ENCODE results near the gene APP. TPM values are rescaled to one million over a fixed set of nuclear protein-coding genes. Genes with fewer than 3 reads are reported as not detected.
"Not testable (repeated sequence)": the region's sequence is repeated elsewhere in the genome, so short reads cannot be mapped to it uniquely, and the experiment has no call there.

APP gene
- total RNA-seq, 1 donor from 2014 or later: 141 TPM

- Histone ChIP-seq H3K27ac (ENCODE audit: low read depth, low read length) (no peak overlapping the region), H3K9ac (ENCODE audit: low read depth in 1 of 3, low read length in 3 of 3) (no peak overlapping the region), H3K4me3 (ENCODE audit: low read length in 3 of 3) (no peak overlapping the region), H3K9me3 (ENCODE audit: control insufficient read depth in 3 of 3, low read length in 3 of 3) (no peaks in the 10 kb centered on the region), H3K36me3 (ENCODE audit: control insufficient read depth in 3 of 3, insufficient read depth in 3 of 3, low read length in 3 of 3) (no peaks in the 10 kb centered on the region), H3K4me1 (ENCODE audit: control insufficient read depth in 3 of 3, insufficient read depth in 3 of 3, low read length in 3 of 3) (no peaks in the 10 kb centered on the region), H3K27me3 (ENCODE audit: control insufficient read depth in 3 of 3, insufficient read depth in 3 of 3, low read length in 3 of 3) (no peaks in the 10 kb centered on the region)
Observed at GRCh38 chr21:26095131-26095530, 75.4 kb downstream of the APP start.

GRCh38 chr21:26093122-26093521 lies 77.4 kb downstream of the APP start:
- no peaks in the 10 kb centered on the region for H3K9me3 ChIP-seq (ENCODE audit: control insufficient read depth in 3 of 3, low read length in 3 of 3)
- H3K4me3 ChIP-seq (ENCODE audit: low read length in 3 of 3): no peak overlapping the region
- no peaks in the 10 kb centered on the region for H3K27me3 ChIP-seq (ENCODE audit: control insufficient read depth in 3 of 3, insufficient read depth in 3 of 3, low read length in 3 of 3)
- H3K27ac ChIP-seq (ENCODE audit: low read depth, low read length): no peak overlapping the region
- no peaks in the 10 kb centered on the region for H3K4me1 ChIP-seq (ENCODE audit: control insufficient read depth in 3 of 3, insufficient read depth in 3 of 3, low read length in 3 of 3)
- no peak overlapping the region for H3K9ac ChIP-seq (ENCODE audit: low read depth in 1 of 3, low read length in 3 of 3)
- no peaks in the 10 kb centered on the region for H3K36me3 ChIP-seq (ENCODE audit: control insufficient read depth in 3 of 3, insufficient read depth in 3 of 3, low read length in 3 of 3)

- no peaks in the 10 kb centered on the region for H3K36me3 ChIP-seq (ENCODE audit: control insufficient read depth in 3 of 3, insufficient read depth in 3 of 3, low read length in 3 of 3)
- H3K4me1 ChIP-seq (ENCODE audit: control insufficient read depth in 3 of 3, insufficient read depth in 3 of 3, low read length in 3 of 3): no peaks in the 10 kb centered on the region
- no peaks in the 10 kb centered on the region for H3K27me3 ChIP-seq (ENCODE audit: control insufficient read depth in 3 of 3, insufficient read depth in 3 of 3, low read length in 3 of 3)
- H3K4me3 ChIP-seq (ENCODE audit: low read length in 3 of 3): no peak overlapping the region
- H3K27ac ChIP-seq (ENCODE audit: low read depth, low read length): no peak overlapping the region
- no peak overlapping the region for H3K9ac ChIP-seq (ENCODE audit: low read depth in 1 of 3, low read length in 3 of 3)
- H3K9me3 ChIP-seq (ENCODE audit: control insufficient read depth in 3 of 3, low read length in 3 of 3): no peaks in the 10 kb centered on the region
Observed at GRCh38 chr21:26091480-26092018, 79.0 kb downstream of the APP start.

GRCh38 chr21:26089730-26090129 lies 80.8 kb downstream of the APP start:
- Histone ChIP-seq H3K4me1 (ENCODE audit: control insufficient read depth in 3 of 3, insufficient read depth in 3 of 3, low read length in 3 of 3) (no peaks in the 10 kb centered on the region), H3K36me3 (ENCODE audit: control insufficient read depth in 3 of 3, insufficient read depth in 3 of 3, low read length in 3 of 3) (no peaks in the 10 kb centered on the region), H3K9me3 (ENCODE audit: control insufficient read depth in 3 of 3, low read length in 3 of 3) (no peaks in the 10 kb centered on the region), H3K27me3 (ENCODE audit: control insufficient read depth in 3 of 3, insufficient read depth in 3 of 3, low read length in 3 of 3) (no peaks in the 10 kb centered on the region), H3K9ac (ENCODE audit: low read depth in 1 of 3, low read length in 3 of 3) (no peak overlapping the region), H3K4me3 (ENCODE audit: low read length in 3 of 3) (no peak overlapping the region), H3K27ac (ENCODE audit: low read depth, low read length) (no peak overlapping the region)

- Histone ChIP-seq H3K9me3 (ENCODE audit: control insufficient read depth in 3 of 3, low read length in 3 of 3) (no peaks in the 10 kb centered on the region), H3K27ac (ENCODE audit: low read depth, low read length) (no peak overlapping the region), H3K4me1 (ENCODE audit: control insufficient read depth in 3 of 3, insufficient read depth in 3 of 3, low read length in 3 of 3) (no peaks in the 10 kb centered on the region), H3K9ac (ENCODE audit: low read depth in 1 of 3, low read length in 3 of 3) (no peak overlapping the region), H3K4me3 (ENCODE audit: low read length in 3 of 3) (no peak overlapping the region), H3K36me3 (ENCODE audit: control insufficient read depth in 3 of 3, insufficient read depth in 3 of 3, low read length in 3 of 3) (no peaks in the 10 kb centered on the region), H3K27me3 (ENCODE audit: control insufficient read depth in 3 of 3, insufficient read depth in 3 of 3, low read length in 3 of 3) (no peaks in the 10 kb centered on the region)
Observed at GRCh38 chr21:26087223-26087918, 83.2 kb downstream of the APP start.

GRCh38 chr21:26085882-26086281 lies 84.7 kb downstream of the APP start:
- H3K4me3 ChIP-seq (ENCODE audit: low read length in 3 of 3): no peak overlapping the region
- no peak overlapping the region for H3K9ac ChIP-seq (ENCODE audit: low read depth in 1 of 3, low read length in 3 of 3)
- H3K9me3 ChIP-seq (ENCODE audit: control insufficient read depth in 3 of 3, low read length in 3 of 3): no peaks in the 10 kb centered on the region
- no peak overlapping the region for H3K27ac ChIP-seq (ENCODE audit: low read depth, low read length)
- no peaks in the 10 kb centered on the region for H3K36me3 ChIP-seq (ENCODE audit: control insufficient read depth in 3 of 3, insufficient read depth in 3 of 3, low read length in 3 of 3)
- H3K4me1 ChIP-seq (ENCODE audit: control insufficient read depth in 3 of 3, insufficient read depth in 3 of 3, low read length in 3 of 3): no peaks in the 10 kb centered on the region
- H3K27me3 ChIP-seq (ENCODE audit: control insufficient read depth in 3 of 3, insufficient read depth in 3 of 3, low read length in 3 of 3): no peaks in the 10 kb centered on the region

- H3K4me3 ChIP-seq (ENCODE audit: low read length in 3 of 3): no peak overlapping the region
- no peaks in the 10 kb centered on the region for H3K36me3 ChIP-seq (ENCODE audit: control insufficient read depth in 3 of 3, insufficient read depth in 3 of 3, low read length in 3 of 3)
- H3K9me3 ChIP-seq (ENCODE audit: control insufficient read depth in 3 of 3, low read length in 3 of 3): no peaks in the 10 kb centered on the region
- no peaks in the 10 kb centered on the region for H3K4me1 ChIP-seq (ENCODE audit: control insufficient read depth in 3 of 3, insufficient read depth in 3 of 3, low read length in 3 of 3)
- no peak overlapping the region for H3K9ac ChIP-seq (ENCODE audit: low read depth in 1 of 3, low read length in 3 of 3)
- no peaks in the 10 kb centered on the region for H3K27me3 ChIP-seq (ENCODE audit: control insufficient read depth in 3 of 3, insufficient read depth in 3 of 3, low read length in 3 of 3)
- no peak overlapping the region for H3K27ac ChIP-seq (ENCODE audit: low read depth, low read length)
Observed at GRCh38 chr21:26085127-26085526, 85.4 kb downstream of the APP start.

GRCh38 chr21:26082549-26082948 lies 88.0 kb downstream of the APP start:
- Histone ChIP-seq H3K4me3 (ENCODE audit: low read length in 3 of 3) (no peak overlapping the region), H3K27me3 (ENCODE audit: control insufficient read depth in 3 of 3, insufficient read depth in 3 of 3, low read length in 3 of 3) (no peaks in the 10 kb centered on the region), H3K4me1 (ENCODE audit: control insufficient read depth in 3 of 3, insufficient read depth in 3 of 3, low read length in 3 of 3) (no peaks in the 10 kb centered on the region), H3K9me3 (ENCODE audit: control insufficient read depth in 3 of 3, low read length in 3 of 3) (no peaks in the 10 kb centered on the region), H3K27ac (ENCODE audit: low read depth, low read length) (no peak overlapping the region), H3K9ac (ENCODE audit: low read depth in 1 of 3, low read length in 3 of 3) (no peak overlapping the region), H3K36me3 (ENCODE audit: control insufficient read depth in 3 of 3, insufficient read depth in 3 of 3, low read length in 3 of 3) (no peaks in the 10 kb centered on the region)

- H3K4me1 ChIP-seq (ENCODE audit: control insufficient read depth in 3 of 3, insufficient read depth in 3 of 3, low read length in 3 of 3); H3K9ac ChIP-seq (ENCODE audit: low read depth in 1 of 3, low read length in 3 of 3); H3K36me3 ChIP-seq (ENCODE audit: control insufficient read depth in 3 of 3, insufficient read depth in 3 of 3, low read length in 3 of 3); H3K9me3 ChIP-seq (ENCODE audit: control insufficient read depth in 3 of 3, low read length in 3 of 3); H3K27ac ChIP-seq (ENCODE audit: low read depth, low read length); H3K27me3 ChIP-seq (ENCODE audit: control insufficient read depth in 3 of 3, insufficient read depth in 3 of 3, low read length in 3 of 3); H3K4me3 ChIP-seq (ENCODE audit: low read length in 3 of 3): not testable (repeated sequence)
Observed at GRCh38 chr21:26081175-26081760, 89.3 kb downstream of the APP start.

GRCh38 chr21:26080211-26080610 lies 90.4 kb downstream of the APP start:
- H3K9ac ChIP-seq (ENCODE audit: low read depth in 1 of 3, low read length in 3 of 3): no peak overlapping the region
- no peaks in the 10 kb centered on the region for H3K27me3 ChIP-seq (ENCODE audit: control insufficient read depth in 3 of 3, insufficient read depth in 3 of 3, low read length in 3 of 3)
- no peaks in the 10 kb centered on the region for H3K36me3 ChIP-seq (ENCODE audit: control insufficient read depth in 3 of 3, insufficient read depth in 3 of 3, low read length in 3 of 3)
- no peak overlapping the region for H3K27ac ChIP-seq (ENCODE audit: low read depth, low read length)
- no peaks in the 10 kb centered on the region for H3K4me1 ChIP-seq (ENCODE audit: control insufficient read depth in 3 of 3, insufficient read depth in 3 of 3, low read length in 3 of 3)
- no peak overlapping the region for H3K4me3 ChIP-seq (ENCODE audit: low read length in 3 of 3)
- no peaks in the 10 kb centered on the region for H3K9me3 ChIP-seq (ENCODE audit: control insufficient read depth in 3 of 3, low read length in 3 of 3)

Measured in skeletal muscle tissue (tissue), 4 donors.